Keratinocyte (primary cell): ENCODE measurements around the gene DACH1.

Experiments
- EZH2 ChIP-seq: IDR thresholded peaks from one replicate; pipeline ENCODE4 v1.6.1; 2012; ENCODE audit warnings: inconsistent platforms, mild to moderate bottlenecking, low read length, moderate library complexity
- TF ChIP-seq, protein P1 (sequence below), 3 experiments: IDR thresholded peaks in 1 of 3; conservative IDR thresholded peaks in 1 of 3; optimal IDR thresholded peaks in 1 of 3; 2 replicates in 2 of 3; 3 replicates in 1 of 3; pipeline versions ENCODE3 to v1.5.1; 2011; ENCODE audit warnings: low read length in 3 of 3, mild to moderate bottlenecking in 3 of 3, moderate library complexity in 2 of 3, control low read depth in 1 of 3, inconsistent platforms in 1 of 3; ENCODE audit not compliant: insufficient read depth in 2 of 3; ENCODE audit errors: extremely low read depth in 1 of 3

DNA sequence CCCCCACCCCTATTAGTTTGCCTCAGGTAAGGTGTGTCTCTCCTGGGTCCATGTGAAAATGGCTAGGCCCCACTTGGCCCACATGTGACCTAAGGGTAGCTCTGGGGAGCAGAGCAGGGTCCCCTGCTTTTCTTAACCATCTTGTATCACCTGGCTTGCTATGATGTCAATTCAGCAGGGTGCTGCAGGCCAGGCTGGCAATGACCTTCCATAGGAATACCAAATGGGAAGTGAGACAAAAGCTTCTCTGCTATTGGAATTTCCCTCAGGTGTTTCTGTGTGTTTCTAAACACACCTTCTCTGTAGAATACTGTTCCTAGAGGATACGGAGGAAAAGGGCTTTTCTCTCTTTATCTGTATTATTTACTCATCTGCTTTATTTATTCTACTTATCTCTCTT lies 35.7 kb upstream of the DACH1 start:
- TF ChIP-seq, protein P1, sequence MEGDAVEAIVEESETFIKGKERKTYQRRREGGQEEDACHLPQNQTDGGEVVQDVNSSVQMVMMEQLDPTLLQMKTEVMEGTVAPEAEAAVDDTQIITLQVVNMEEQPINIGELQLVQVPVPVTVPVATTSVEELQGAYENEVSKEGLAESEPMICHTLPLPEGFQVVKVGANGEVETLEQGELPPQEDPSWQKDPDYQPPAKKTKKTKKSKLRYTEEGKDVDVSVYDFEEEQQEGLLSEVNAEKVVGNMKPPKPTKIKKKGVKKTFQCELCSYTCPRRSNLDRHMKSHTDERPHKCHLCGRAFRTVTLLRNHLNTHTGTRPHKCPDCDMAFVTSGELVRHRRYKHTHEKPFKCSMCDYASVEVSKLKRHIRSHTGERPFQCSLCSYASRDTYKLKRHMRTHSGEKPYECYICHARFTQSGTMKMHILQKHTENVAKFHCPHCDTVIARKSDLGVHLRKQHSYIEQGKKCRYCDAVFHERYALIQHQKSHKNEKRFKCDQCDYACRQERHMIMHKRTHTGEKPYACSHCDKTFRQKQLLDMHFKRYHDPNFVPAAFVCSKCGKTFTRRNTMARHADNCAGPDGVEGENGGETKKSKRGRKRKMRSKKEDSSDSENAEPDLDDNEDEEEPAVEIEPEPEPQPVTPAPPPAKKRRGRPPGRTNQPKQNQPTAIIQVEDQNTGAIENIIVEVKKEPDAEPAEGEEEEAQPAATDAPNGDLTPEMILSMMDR (optimal IDR thresholded peaks at IDR 0.05 in 1 of 3, IDR thresholded peaks at IDR 0.05 in 1 of 3, conservative IDR thresholded peaks at IDR 0.05 in 1 of 3; ENCODE audit: extremely low read depth in 1 of 3, insufficient read depth in 2 of 3, low read length in 3 of 3) = no peak
- no peak for TF ChIP-seq EZH2
